HFF-Myc (cell line): ENCODE data around the gene GFY.

Source experiments
- DNase-seq: peaks from one replicate; pipeline ENCODE4 v3.0.0-alpha.2; 2011; ENCODE audit warnings: low read depth; ENCODE audit errors: extremely low read depth
- H3K4me3 ChIP-seq: replicated peaks from 2 replicates; pipeline ENCODE4 v1.5.1; 2011; ENCODE audit warnings: low read depth, mild to moderate bottlenecking, control low read depth, low read length
- CTCF ChIP-seq: IDR thresholded peaks from 2 replicates; pipeline ENCODE4 v1.5.1; 2012; ENCODE audit warnings: mild to moderate bottlenecking, low read depth, low read length, control low read depth; ENCODE audit errors: missing control alignments

Gene GFY

GRCh38 chr19:49438261-49438660, 13.1 kb downstream of the GFY start:
- no peak for TF ChIP-seq CTCF
- H3K4me3 ChIP-seq = no peak overlapping the region
- no peak for DNase-seq

- DNase-seq = no peak
- H3K4me3 ChIP-seq = no peak overlapping the region
- TF ChIP-seq CTCF = no peak
Observed at GRCh38 chr19:49439836-49440235, 14.6 kb downstream of the GFY start.

- no peak for TF ChIP-seq CTCF
- no peak overlapping the region for H3K4me3 ChIP-seq
- DNase-seq = no peak
Observed at GRCh38 chr19:49440439-49441209, 15.4 kb downstream of the GFY start.

GRCh38 chr19:49441210-49441959, 16.2 kb downstream of the GFY start, which contains the start of gene SLC17A7:
TSS of gene SLC17A7 (minus strand) at chr19:49441527. CDS start at chr19:49441379, 148 bp downstream.
- no peak for TF ChIP-seq CTCF
- no peak within 1 kb of the TSS for H3K4me3 ChIP-seq
- DNase-seq = no peak

- TF ChIP-seq CTCF = no peak
- DNase-seq = no peak
- no peak overlapping the region for H3K4me3 ChIP-seq
Observed at GRCh38 chr19:49441960-49442350, 16.8 kb downstream of the GFY start.

- TF ChIP-seq CTCF = no peak
- DNase-seq = no peak
- no peak overlapping the region for H3K4me3 ChIP-seq
Observed at GRCh38 chr19:49442354-49442753, 17.2 kb downstream of the GFY start.
